NCI-H128 (cell line): Measurements from ENCODE around the gene DNAJC2.
"Not testable (repeated sequence)": the region's sequence is repeated elsewhere in the genome, so short reads cannot be mapped to it uniquely, and the experiment has no call there.

ENCODE experiments used
- DNase-seq: peaks from one replicate; lab custom pipeline; 2025; ENCODE audit not compliant: unreplicated experiment; lab: John Stamatoyannopoulos, UW

The DNAJC2 gene

GRCh38 chr7:103273374-103273773 is 71.2 kb downstream of the DNAJC2 start:
- not testable (repeated sequence) for DNase-seq

- DNase-seq = not testable (repeated sequence)
Observed at GRCh38 chr7:103266229-103266628, 78.3 kb downstream of the DNAJC2 start.

GRCh38 chr7:103264054-103264453 is 80.5 kb downstream of the DNAJC2 start:
- DNase-seq = not testable (repeated sequence)
